HepG2 (cell line): Measurements from ENCODE around the gene FAM174B. TPM values are rescaled to one million over a fixed set of nuclear protein-coding genes. Genes with fewer than 3 reads are reported as not detected.

Source experiments
- ATAC-seq: fragments of 200-7000 bp; cut with Tn5 transposase; 3 replicates; pipeline ENCODE4 v1.9.1; 2020; ENCODE audit warnings: mild to moderate bottlenecking, moderate library complexity
- BruUV-seq: library from RNA; stranded (reverse); fragments of 400-500 nt; replicated peaks from 2 replicates; lab custom pipeline; 2021; lab: Mats Ljungman, UMichigan
- CTCF ChIA-PET: fragments of 300-600 bp; formaldehyde crosslinking; extraction: SDS; loops from one replicate; lab custom pipeline; 2021; ENCODE audit warnings: low total read pairs, inconsistent platforms, low intra/inter-chr PET ratio; lab: Yijun Ruan, JAX
- POLR2A ChIA-PET: fragments of 350-600 bp; sonication (Branson Sonifier 250); formaldehyde crosslinking; loops from one replicate; lab custom pipeline; 2020; ENCODE audit warnings: antibody characterized with exemption, inconsistent platforms; lab: Yijun Ruan, JAX
- DNase-seq: peaks from one replicate; pipeline ENCODE4 v3.0.0-alpha.2; 2015; ENCODE audit warnings: low spot score
- FAIRE-seq: peaks from 3 replicates; lab custom pipeline; 2011; peaks lifted over from hg19 to GRCh38; lab: Jason Lieb, UNC
- H2AFZ ChIP-seq: one replicate; pipeline ENCODE4 v1.6.1; 2011; ENCODE audit warnings: low read length, inconsistent platforms
- H3K27ac ChIP-seq: fragments of 300-600 bp; 3 replicates; pipeline ENCODE4 v1.8.0; 2011; ENCODE audit warnings: mixed run types, mild to moderate bottlenecking, mixed read lengths, low read length, inconsistent platforms; ENCODE audit not compliant: insufficient read depth; ENCODE audit errors: extremely low read length
- H3K27me3 ChIP-seq, 2 experiments: fragments of 200-600 bp in 1 of 2; 2 replicates in 1 of 2; 3 replicates in 1 of 2; pipeline versions ENCODE4 v1.6.0 to v1.8.0; 2011; ENCODE audit warnings: low read length in 2 of 2, mild to moderate bottlenecking in 2 of 2, moderate library complexity in 2 of 2, inconsistent platforms in 1 of 2; ENCODE audit not compliant: insufficient read depth in 2 of 2, control insufficient read depth in 1 of 2
- H3K36me3 ChIP-seq, 2 experiments: fragments of 200-600 bp in 1 of 2; replicated peaks in 1 of 2; 2 replicates in 1 of 2; 3 replicates in 1 of 2; pipeline versions ENCODE4 v1.5.1 to v1.8.0; 2011; ENCODE audit warnings: low read length in 2 of 2, inconsistent platforms in 1 of 2; ENCODE audit not compliant: insufficient read depth in 2 of 2, control insufficient read depth in 1 of 2
- H3K4me1 ChIP-seq: 2 replicates; pipeline ENCODE4 v1.5.1; 2012; ENCODE audit warnings: low read length, inconsistent platforms; ENCODE audit not compliant: insufficient read depth
- H3K4me2 ChIP-seq: 2 replicates; pipeline ENCODE4 v1.6.0; 2011; ENCODE audit warnings: low read depth, low read length, inconsistent platforms
- H3K4me3 ChIP-seq, 3 experiments: fragments of 200-600 bp in 1 of 3; sonication (generic), shearing (Covaris generic) in 1 of 3; replicated peaks in 1 of 3; 2 replicates each; pipeline ENCODE4 v1.5.1; 2011 to 2016; ENCODE audit warnings: low read length in 3 of 3, inconsistent platforms in 2 of 3, low read depth in 2 of 3, mild to moderate bottlenecking in 2 of 3, control low read depth in 1 of 3, mixed read lengths in 1 of 3; ENCODE audit not compliant: insufficient read depth in 1 of 3
- H3K79me2 ChIP-seq: one replicate; pipeline ENCODE4 v1.6.1; 2011; ENCODE audit warnings: low read length, inconsistent platforms; ENCODE audit not compliant: insufficient read depth
- H3K9ac ChIP-seq: 2 replicates; pipeline ENCODE4 v1.6.0; 2011; ENCODE audit warnings: mild to moderate bottlenecking, low read depth, low read length, inconsistent platforms; ENCODE audit not compliant: insufficient read depth
- H3K9me3 ChIP-seq: 2 replicates; pipeline ENCODE4 v1.5.1; 2012; ENCODE audit warnings: mild to moderate bottlenecking, low read length
- H4K20me1 ChIP-seq: 2 replicates; pipeline ENCODE4 v1.6.0; 2011; ENCODE audit warnings: inconsistent platforms, mild to moderate bottlenecking, low read length, moderate library complexity; ENCODE audit not compliant: insufficient read depth
- JUND ChIP-seq: sonication (generic); formaldehyde crosslinking; IDR thresholded peaks from 2 replicates; pipeline ENCODE4 v1.8.0; 2022; ENCODE audit warnings: mild to moderate bottlenecking, missing genetic modification reagents
- STAG1 ChIP-seq: sonication (generic); formaldehyde crosslinking; IDR thresholded peaks from 2 replicates; pipeline ENCODE4 v1.4.0; 2020; ENCODE audit warnings: missing genetic modification reagents
- ZNF770 ChIP-seq: sonication (generic); formaldehyde crosslinking; IDR thresholded peaks from 2 replicates; pipeline ENCODE4 v1.5.0; 2020; ENCODE audit warnings: mild to moderate bottlenecking, missing genetic modification reagents
- WGBS: methylation state at CpG from one replicate; pipeline ENCODE4 v1.1.6; 2017; ENCODE audit warnings: low lambda C conversion rate; 5-methylcytosine and 5-hydroxymethylcytosine counted together
- in situ Hi-C: cut with HindIII; loops from 2 replicates; pipeline ENCODE4 v1.10.0; 2017; ENCODE audit warnings: low pct_unique_long_range_greater_than_20kb; ENCODE audit not compliant: extremely low pct_ligation_motif_present
- intact Hi-C: fragments of 100-400 bp; cut with micrococcal nuclease; formaldehyde crosslinking; loops from one replicate; pipeline ENCODE4 v1.10.0; 2022; ENCODE audit not compliant: unreplicated experiment
- polyA plus RNA-seq, 8 experiments: library from polyadenylated mRNA; depleted of rRNA in 3 of 8; stranded (reverse) in 7 of 8; unstranded in 1 of 8; fragments of >200 nt; fragmentation: Illumina TruSeq in 4 of 8; extraction: Trizol in 4 of 8; gene quantifications; 2 replicates each; pipeline versions ENCODE4 v1.2.1 to v1.2.3, GENCODE V29; 2011 to 2016; ENCODE audit warnings: low read depth in 4 of 8, missing spikeins in 1 of 8, mixed read lengths in 1 of 8; ENCODE audit not compliant: insufficient read depth in 1 of 8
- total RNA-seq, 5 experiments: library from RNA; depleted of rRNA; stranded (reverse); fragments of >200 nt; fragmentation: Illumina TruSeq; extraction: Trizol; gene quantifications; 2 replicates each; pipeline ENCODE4 v1.2.3, GENCODE V29; 2016; ENCODE audit warnings: low read depth in 1 of 5
- TF ChIP-seq, protein P1 (sequence below): sonication (generic); formaldehyde crosslinking; IDR thresholded peaks from 2 replicates; pipeline ENCODE4 v1.5.0; 2020; ENCODE audit warnings: mild to moderate bottlenecking, missing genetic modification reagents, moderate library complexity
- TF ChIP-seq, protein P2 (sequence below): sonication (generic); formaldehyde crosslinking; IDR thresholded peaks from 2 replicates; pipeline ENCODE4 v1.4.0; 2020; ENCODE audit warnings: mild to moderate bottlenecking, missing genetic modification reagents, borderline replicate concordance

Gene FAM174B
- total and polyA plus RNA-seq, 2 of the 13 experiments (the other 11 are each of a cell fraction or from before 2014, with no cell fraction given) = 0.90 to 2.1 TPM

- intact Hi-C loops (loop anchor here (10.0 kb wide), 1 partner anchor 53 kb away; no protein-coding TSS in a partner anchor), in situ Hi-C loops (no loop called here)
- no peaks in the 10 kb centered on the region for H3K36me3 ChIP-seq
- DNase-seq (no peak), FAIRE-seq (no peak), ATAC-seq (peak; percentile 39; the same call in 2 of the 3 replicates)
- 49% methylated on average over 6 of the region's 7 CpGs for WGBS
- 0 out of 5 replicates have a peak, but pooled peaks cover 0 to 3% of the 10 kb centered on the region in 2 experiments for H3K27me3 ChIP-seq
- no peaks in the 10 kb centered on the region for H3K9me3 ChIP-seq
- ChIA-PET CTCF (interaction anchor here (0.9 kb wide), 1 partner anchor 72 kb away, joined by 3 read pairs; no protein-coding TSS in a partner anchor), POLR2A (no interaction called here)
- H2AFZ ChIP-seq = no peak overlapping the region
- H3K4me3 ChIP-seq = no peak overlapping the region
- TF ChIP-seq, protein P1, sequence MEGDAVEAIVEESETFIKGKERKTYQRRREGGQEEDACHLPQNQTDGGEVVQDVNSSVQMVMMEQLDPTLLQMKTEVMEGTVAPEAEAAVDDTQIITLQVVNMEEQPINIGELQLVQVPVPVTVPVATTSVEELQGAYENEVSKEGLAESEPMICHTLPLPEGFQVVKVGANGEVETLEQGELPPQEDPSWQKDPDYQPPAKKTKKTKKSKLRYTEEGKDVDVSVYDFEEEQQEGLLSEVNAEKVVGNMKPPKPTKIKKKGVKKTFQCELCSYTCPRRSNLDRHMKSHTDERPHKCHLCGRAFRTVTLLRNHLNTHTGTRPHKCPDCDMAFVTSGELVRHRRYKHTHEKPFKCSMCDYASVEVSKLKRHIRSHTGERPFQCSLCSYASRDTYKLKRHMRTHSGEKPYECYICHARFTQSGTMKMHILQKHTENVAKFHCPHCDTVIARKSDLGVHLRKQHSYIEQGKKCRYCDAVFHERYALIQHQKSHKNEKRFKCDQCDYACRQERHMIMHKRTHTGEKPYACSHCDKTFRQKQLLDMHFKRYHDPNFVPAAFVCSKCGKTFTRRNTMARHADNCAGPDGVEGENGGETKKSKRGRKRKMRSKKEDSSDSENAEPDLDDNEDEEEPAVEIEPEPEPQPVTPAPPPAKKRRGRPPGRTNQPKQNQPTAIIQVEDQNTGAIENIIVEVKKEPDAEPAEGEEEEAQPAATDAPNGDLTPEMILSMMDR (CRISPR knock-in tag) = peak; percentile 17; the same call in 1 of the 2 replicates
- peak; percentile 85 for TF ChIP-seq ZNF770 (CRISPR knock-in tag)
- TF ChIP-seq STAG1 (CRISPR knock-in tag) = peak; percentile 52
- no peak for TF ChIP-seq JUND (CRISPR knock-in tag)
- TF ChIP-seq, protein P2, sequence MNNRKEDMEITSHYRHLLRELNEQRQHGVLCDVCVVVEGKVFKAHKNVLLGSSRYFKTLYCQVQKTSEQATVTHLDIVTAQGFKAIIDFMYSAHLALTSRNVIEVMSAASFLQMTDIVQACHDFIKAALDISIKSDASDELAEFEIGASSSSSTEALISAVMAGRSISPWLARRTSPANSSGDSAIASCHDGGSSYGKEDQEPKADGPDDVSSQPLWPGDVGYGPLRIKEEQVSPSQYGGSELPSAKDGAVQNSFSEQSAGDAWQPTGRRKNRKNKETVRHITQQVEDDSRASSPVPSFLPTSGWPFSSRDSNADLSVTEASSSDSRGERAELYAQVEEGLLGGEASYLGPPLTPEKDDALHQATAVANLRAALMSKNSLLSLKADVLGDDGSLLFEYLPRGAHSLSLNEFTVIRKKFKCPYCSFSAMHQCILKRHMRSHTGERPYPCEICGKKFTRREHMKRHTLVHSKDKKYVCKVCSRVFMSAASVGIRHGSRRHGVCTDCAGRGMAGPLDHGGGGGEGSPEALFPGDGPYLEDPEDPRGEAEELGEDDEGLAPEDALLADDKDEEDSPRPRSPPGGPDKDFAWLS = no peak
- H3K4me2 ChIP-seq = no peak overlapping the region
- no TSS peak for BruUV-seq
- no peaks in the 10 kb centered on the region for H4K20me1 ChIP-seq
- no peak overlapping the region for H3K9ac ChIP-seq
- H3K27ac ChIP-seq = no peak overlapping the region
- H3K79me2 ChIP-seq = no peaks in the 10 kb centered on the region
- H3K4me1 ChIP-seq = peaks cover 11% of the 10 kb centered on the region
These were observed 43.4 kb downstream of the FAM174B start for GRCh38 chr15:92611995-92612745.
